GM12874 (cell line): Measurements from ENCODE around the gene PFAS.

Experiments used
- CTCF ChIP-seq: IDR thresholded peaks from 2 replicates; pipeline ENCODE4 v1.5.1; 2011; ENCODE audit warnings: low read depth, mild to moderate bottlenecking, control low read depth, low read length, moderate library complexity; ENCODE audit not compliant: insufficient read depth

The PFAS gene

DNA sequence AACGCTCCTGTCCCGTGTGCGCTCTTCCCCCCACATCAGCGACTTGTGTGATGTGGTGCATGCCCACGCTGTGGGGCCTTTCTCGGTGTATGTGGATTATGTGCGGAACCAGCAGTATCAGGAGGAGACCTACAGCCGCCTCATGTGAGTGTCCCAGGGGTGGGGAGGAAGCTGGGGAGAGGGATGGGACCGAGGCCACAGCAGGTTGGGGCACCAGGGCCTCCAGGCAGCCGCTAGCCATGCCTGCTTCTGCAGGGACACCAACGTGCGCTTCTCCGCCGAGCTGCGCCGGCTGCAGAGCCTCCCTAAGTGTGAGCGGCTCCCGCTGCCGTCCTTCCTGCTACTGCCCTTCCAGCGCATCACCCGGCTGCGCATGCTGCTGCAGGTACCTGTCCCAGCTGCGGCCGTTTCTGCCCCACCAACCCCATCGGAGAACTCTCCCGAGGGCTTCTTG, 66.7 kb downstream of the PFAS start:
- no peak for TF ChIP-seq CTCF

DNA sequence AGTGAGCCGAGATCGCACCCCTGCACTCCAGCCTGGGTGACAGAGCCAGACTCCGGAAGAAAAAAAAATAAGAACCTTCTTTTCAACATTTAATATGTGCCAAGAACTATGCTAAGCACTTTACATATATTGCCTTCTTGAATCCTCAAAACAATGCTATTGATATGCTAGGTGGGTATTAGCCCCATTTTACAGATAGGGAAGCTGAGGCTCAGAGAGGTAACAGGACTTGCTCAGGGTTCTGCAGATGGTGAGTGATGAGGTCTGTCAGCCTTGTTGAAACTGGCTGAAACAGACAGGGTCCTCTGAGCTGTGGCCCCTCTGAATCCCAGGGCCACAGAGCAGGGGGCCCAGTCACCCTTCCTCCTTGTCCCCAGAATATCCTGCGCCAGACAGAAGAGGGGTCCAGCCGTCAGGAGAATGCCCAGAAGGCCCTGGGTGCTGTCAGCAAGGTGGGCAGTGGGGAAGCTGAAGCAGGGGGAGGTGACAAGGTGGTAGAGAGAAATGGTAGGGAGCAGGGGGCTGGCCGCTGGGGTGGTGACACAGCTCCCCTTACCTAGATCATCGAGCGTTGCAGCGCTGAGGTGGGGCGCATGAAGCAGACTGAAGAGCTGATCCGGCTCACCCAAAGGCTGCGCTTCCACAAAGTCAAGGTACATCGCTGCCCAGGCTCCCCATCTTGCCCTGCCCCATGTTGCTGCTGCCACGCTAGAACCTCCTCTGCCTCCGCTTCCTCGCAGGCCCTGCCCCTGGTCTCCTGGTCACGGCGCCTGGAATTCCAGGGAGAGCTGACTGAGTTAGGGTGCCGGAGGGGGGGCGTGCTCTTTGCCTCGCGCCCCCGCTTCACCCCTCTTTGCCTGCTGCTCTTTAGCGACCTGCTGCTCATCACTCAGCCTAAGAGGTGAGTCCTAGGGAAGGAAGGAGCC, 69.2 kb downstream of the PFAS start:
- TF ChIP-seq CTCF, result no peak
